ENCODE measurements around the gene FANCC. TPM values are rescaled to one million over a fixed set of nuclear protein-coding genes. Genes with fewer than 3 reads are reported as not detected.
A peak's percentile ranks its signal among the peaks of the same experiment; 100 is the strongest.

The FANCC gene
- total RNA-seq, 1 experiment from 2014 or later, result 19.4 TPM

DNA sequence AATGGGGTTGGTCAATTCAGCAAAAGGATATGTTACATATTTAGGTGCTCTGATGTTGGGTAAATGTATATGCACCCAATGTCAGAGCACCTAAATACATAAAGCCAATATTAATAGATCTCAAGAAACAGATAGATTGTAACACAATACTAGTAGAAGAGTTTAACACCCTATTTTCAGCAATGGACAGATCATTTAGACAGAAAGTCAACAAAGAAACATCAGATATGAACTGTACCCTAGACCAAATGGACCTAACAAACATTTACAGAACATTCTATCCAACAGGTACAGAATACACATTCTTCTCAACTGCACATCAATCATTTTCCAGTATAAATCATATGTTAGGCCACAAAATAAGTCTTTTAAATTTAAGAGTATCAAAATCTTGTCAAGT lies 35.2 kb downstream of the FANCC start:
- H3K4me1 ChIP-seq (ENCODE audit: control insufficient read depth in 1 of 2, insufficient read depth in 2 of 2, low read length in 2 of 2), result peaks cover 4 to 9% of the 10 kb centered on the region in 2 experiments; a peak in 3 of 4 replicates
- no peak for DNase-seq (ENCODE audit: low read depth, low spot score)
- no peaks in the 10 kb centered on the region for H3K9me2 ChIP-seq (ENCODE audit: insufficient read depth)
- BruUV-seq (replicated peaks), result no TSS peak
- H3K9ac ChIP-seq (ENCODE audit: low read length), result no peak overlapping the region
- ChIA-PET RAD21 (ENCODE audit: low non-redundant PET in 1 of 2, low total read pairs in 2 of 2, uncharacterized antibody in 2 of 2, unreplicated experiment in 2 of 2) (no interaction called here), CTCF (no interaction called here), POLR2A (no interaction called here)
- ATAC-seq, result no peak
- H3K4me3 ChIP-seq (replicated peaks in 1 of 2; ENCODE audit: low read depth in 1 of 2, low read length in 2 of 2), result no peak overlapping the region
- peaks cover 7% of the 10 kb centered on the region; the same call in 1 of the 2 replicates for H3K79me2 ChIP-seq (ENCODE audit: insufficient read depth, low read length)
- no peak overlapping the region for H3K27ac ChIP-seq (ENCODE audit: low read depth, low read length)
- intact Hi-C loops (cut with micrococcal nuclease), result no loop called here
- no peaks in the 10 kb centered on the region for H3K27me3 ChIP-seq (ENCODE audit: insufficient read depth, low read length)
- no peak for TF ChIP-seq TCF7L2 (IDR thresholded peaks at IDR 0.05; ENCODE audit: borderline replicate concordance, extremely low read depth, insufficient read depth, insufficient read length)
- no peak for TF ChIP-seq EZH2phosphoT487 (IDR thresholded peaks at IDR 0.05; ENCODE audit: borderline replicate concordance)
- TF ChIP-seq CBX3 (IDR thresholded peaks at IDR 0.05; ENCODE audit: low read depth), result no peak
- no peak for TF ChIP-seq EGR1 (IDR thresholded peaks at IDR 0.05; ENCODE audit: low read depth)
- no peak for TF ChIP-seq SRF (IDR thresholded peaks at IDR 0.05; ENCODE audit: low read depth)
- no peak for TF ChIP-seq CEBPB (IDR thresholded peaks at IDR 0.05; ENCODE audit: low read depth)
- TF ChIP-seq POLR2A (IDR thresholded peaks at IDR 0.05; ENCODE audit: borderline replicate concordance, extremely low read depth, insufficient read depth, insufficient read length), result no peak
- TF ChIP-seq, protein P1, sequence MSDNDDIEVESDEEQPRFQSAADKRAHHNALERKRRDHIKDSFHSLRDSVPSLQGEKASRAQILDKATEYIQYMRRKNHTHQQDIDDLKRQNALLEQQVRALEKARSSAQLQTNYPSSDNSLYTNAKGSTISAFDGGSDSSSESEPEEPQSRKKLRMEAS (IDR thresholded peaks at IDR 0.05), result no peak
- no peaks in the 10 kb centered on the region for H3K36me3 ChIP-seq (ENCODE audit: control insufficient read depth in 1 of 2, insufficient read depth in 2 of 2, low read length in 2 of 2)
- H2AFZ ChIP-seq (ENCODE audit: low read depth, low read length, poor library complexity, severe bottlenecking), result no peak overlapping the region
- no peaks in the 10 kb centered on the region for H3K9me3 ChIP-seq (ENCODE audit: control insufficient read depth in 1 of 2, insufficient read depth in 1 of 2, low read depth in 1 of 2, low read length in 2 of 2)
- H3K4me2 ChIP-seq (ENCODE audit: low read length), result no peak overlapping the region
- no peaks in the 10 kb centered on the region for H4K20me1 ChIP-seq (ENCODE audit: insufficient read depth)

DNA sequence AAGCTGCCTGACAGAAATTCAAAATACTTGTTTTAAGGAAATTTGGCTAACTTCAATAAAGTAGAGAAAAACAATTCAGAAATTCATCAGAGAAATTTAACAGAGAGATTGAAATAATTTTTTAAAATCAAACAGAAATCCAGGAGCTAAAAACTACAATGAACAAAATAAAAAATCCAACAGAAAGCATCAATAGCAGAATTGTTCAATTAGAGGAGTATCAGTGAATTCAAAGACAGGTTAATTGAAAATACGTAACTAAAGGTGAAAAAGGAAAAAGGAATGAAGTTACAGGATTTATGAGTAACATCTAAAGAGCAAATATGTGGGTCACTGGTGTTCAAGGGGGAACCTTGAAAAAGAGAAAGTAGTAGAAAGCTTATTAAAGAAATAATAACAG lies 36.8 kb downstream of the FANCC start:
- H3K36me3 ChIP-seq (ENCODE audit: control insufficient read depth in 1 of 2, insufficient read depth in 2 of 2, low read length in 2 of 2), result no peaks in the 10 kb centered on the region
- H3K27ac ChIP-seq (ENCODE audit: low read depth, low read length), result no peak overlapping the region
- H4K20me1 ChIP-seq (ENCODE audit: insufficient read depth), result no peaks in the 10 kb centered on the region
- TF ChIP-seq TCF7L2 (IDR thresholded peaks at IDR 0.05; ENCODE audit: borderline replicate concordance, extremely low read depth, insufficient read depth, insufficient read length) (no peak), CBX3 (IDR thresholded peaks at IDR 0.05; ENCODE audit: low read depth) (0 out of 2 replicates have a peak, but pooled peaks have one; percentile 12)
- RAD21 ChIA-PET (ENCODE audit: low non-redundant PET in 1 of 2, low total read pairs in 2 of 2, uncharacterized antibody in 2 of 2, unreplicated experiment in 2 of 2), result no interaction called here
- no peak overlapping the region for H3K4me2 ChIP-seq (ENCODE audit: low read length)
- H3K79me2 ChIP-seq (ENCODE audit: insufficient read depth, low read length), result peaks cover 12% of the 10 kb centered on the region; the same call in 1 of the 2 replicates
- no peaks in the 10 kb centered on the region for H3K9me3 ChIP-seq (ENCODE audit: control insufficient read depth in 1 of 2, insufficient read depth in 1 of 2, low read depth in 1 of 2, low read length in 2 of 2)
- CTCF ChIA-PET, result no interaction called here
- H3K9ac ChIP-seq (ENCODE audit: low read length), result no peak overlapping the region
- no peaks in the 10 kb centered on the region for H3K9me2 ChIP-seq (ENCODE audit: insufficient read depth)
- H3K27me3 ChIP-seq (ENCODE audit: insufficient read depth, low read length), result no peaks in the 10 kb centered on the region
- H3K4me1 ChIP-seq (ENCODE audit: control insufficient read depth in 1 of 2, insufficient read depth in 2 of 2, low read length in 2 of 2), result peaks cover 4 to 9% of the 10 kb centered on the region in 2 experiments; a peak in 3 of 4 replicates
- DNase-seq (ENCODE audit: low read depth, low spot score) (no peak), ATAC-seq (no peak)
- intact Hi-C loops (cut with micrococcal nuclease), result no loop called here
- H3K4me3 ChIP-seq (replicated peaks in 1 of 2; ENCODE audit: low read depth in 1 of 2, low read length in 2 of 2), result no peak overlapping the region
- no TSS peak for BruUV-seq (replicated peaks)
- H2AFZ ChIP-seq (ENCODE audit: low read depth, low read length, poor library complexity, severe bottlenecking), result no peak overlapping the region
- POLR2A ChIA-PET, result no interaction called here
